ENCODE data around the gene HSD17B13.
"Not testable (repeated sequence)": the region's sequence is repeated elsewhere in the genome, so short reads cannot be mapped to it uniquely, and the experiment has no call there.

HSD17B13 gene

GRCh38 chr4:87345139-87345538, 22.5 kb upstream of the HSD17B13 start:
- no peak overlapping the region for H3K4me3 ChIP-seq (ENCODE audit: low read length)
- H3K79me2 ChIP-seq (ENCODE audit: control insufficient read depth, low read length) = no peaks in the 10 kb centered on the region
- no peaks in the 10 kb centered on the region for H3K4me1 ChIP-seq (ENCODE audit: control insufficient read depth, low read length)
- H3K9me2 ChIP-seq (replicated peaks; ENCODE audit: control insufficient read depth, low read length) = no peaks in the 10 kb centered on the region
- H3K27me3 ChIP-seq (ENCODE audit: control insufficient read depth, low read length) = no peaks in the 10 kb centered on the region
- H3F3A ChIP-seq (ENCODE audit: control insufficient read depth, insufficient read depth) = no peaks in the 10 kb centered on the region
- no peak overlapping the region for H3K27ac ChIP-seq (ENCODE audit: low read depth, low read length)
- H3K9me3 ChIP-seq (ENCODE audit: control insufficient read depth, insufficient read depth, low read length) = no peaks in the 10 kb centered on the region
- H3K4me2 ChIP-seq (ENCODE audit: low read length) = no peak overlapping the region
- H4K20me1 ChIP-seq (ENCODE audit: control insufficient read depth, insufficient read depth, low read depth, low read length) = no peaks in the 10 kb centered on the region
- no peak for TF ChIP-seq EZH2phosphoT487 (IDR thresholded peaks at IDR 0.05; ENCODE audit: borderline replicate concordance, low read length)
- TF ChIP-seq, protein P1, sequence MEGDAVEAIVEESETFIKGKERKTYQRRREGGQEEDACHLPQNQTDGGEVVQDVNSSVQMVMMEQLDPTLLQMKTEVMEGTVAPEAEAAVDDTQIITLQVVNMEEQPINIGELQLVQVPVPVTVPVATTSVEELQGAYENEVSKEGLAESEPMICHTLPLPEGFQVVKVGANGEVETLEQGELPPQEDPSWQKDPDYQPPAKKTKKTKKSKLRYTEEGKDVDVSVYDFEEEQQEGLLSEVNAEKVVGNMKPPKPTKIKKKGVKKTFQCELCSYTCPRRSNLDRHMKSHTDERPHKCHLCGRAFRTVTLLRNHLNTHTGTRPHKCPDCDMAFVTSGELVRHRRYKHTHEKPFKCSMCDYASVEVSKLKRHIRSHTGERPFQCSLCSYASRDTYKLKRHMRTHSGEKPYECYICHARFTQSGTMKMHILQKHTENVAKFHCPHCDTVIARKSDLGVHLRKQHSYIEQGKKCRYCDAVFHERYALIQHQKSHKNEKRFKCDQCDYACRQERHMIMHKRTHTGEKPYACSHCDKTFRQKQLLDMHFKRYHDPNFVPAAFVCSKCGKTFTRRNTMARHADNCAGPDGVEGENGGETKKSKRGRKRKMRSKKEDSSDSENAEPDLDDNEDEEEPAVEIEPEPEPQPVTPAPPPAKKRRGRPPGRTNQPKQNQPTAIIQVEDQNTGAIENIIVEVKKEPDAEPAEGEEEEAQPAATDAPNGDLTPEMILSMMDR (IDR thresholded peaks at IDR 0.05; ENCODE audit: low read depth, low read length, poor library complexity, severe bottlenecking) = no peak
- no peaks in the 10 kb centered on the region for H3K36me3 ChIP-seq (ENCODE audit: control insufficient read depth, low read length)

DNA sequence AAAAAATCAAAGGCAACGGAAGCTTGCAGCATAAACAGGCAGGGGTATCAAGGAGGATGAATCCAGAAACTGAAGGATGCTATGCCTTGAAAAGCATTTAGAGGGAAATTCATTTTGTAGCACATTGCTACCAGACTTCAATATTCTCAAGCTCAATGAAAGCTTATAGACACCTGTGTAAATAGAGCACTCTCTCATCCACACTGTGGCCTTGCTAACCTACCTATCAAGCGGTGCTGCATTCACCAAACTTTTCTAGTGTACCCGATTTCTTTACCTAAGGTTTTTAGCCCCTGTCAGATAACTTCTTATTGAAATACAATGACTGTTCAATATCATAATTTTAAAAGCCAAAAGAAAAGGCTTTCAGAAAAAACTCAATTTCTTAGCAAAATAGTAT, 20.2 kb upstream of the HSD17B13 start:
- Histone ChIP-seq H3K4me3 (ENCODE audit: low read length) (no peak overlapping the region), H3K36me3 (ENCODE audit: control insufficient read depth, low read length) (no peaks in the 10 kb centered on the region), H3K4me2 (ENCODE audit: low read length) (no peak overlapping the region), H3K27me3 (ENCODE audit: control insufficient read depth, low read length) (no peaks in the 10 kb centered on the region), H3K79me2 (ENCODE audit: control insufficient read depth, low read length) (no peaks in the 10 kb centered on the region), H4K20me1 (ENCODE audit: control insufficient read depth, insufficient read depth, low read depth, low read length) (no peaks in the 10 kb centered on the region), H3K9me2 (replicated peaks; ENCODE audit: control insufficient read depth, low read length) (no peaks in the 10 kb centered on the region), H3F3A (ENCODE audit: control insufficient read depth, insufficient read depth) (no peaks in the 10 kb centered on the region), H3K4me1 (ENCODE audit: control insufficient read depth, low read length) (no peaks in the 10 kb centered on the region), H3K27ac (ENCODE audit: low read depth, low read length) (no peak overlapping the region), H3K9me3 (ENCODE audit: control insufficient read depth, insufficient read depth, low read length) (no peaks in the 10 kb centered on the region)
- TF ChIP-seq, protein P1 (IDR thresholded peaks at IDR 0.05; ENCODE audit: low read depth, low read length, poor library complexity, severe bottlenecking) = no peak
- no peak for TF ChIP-seq EZH2phosphoT487 (IDR thresholded peaks at IDR 0.05; ENCODE audit: borderline replicate concordance, low read length)

DNA sequence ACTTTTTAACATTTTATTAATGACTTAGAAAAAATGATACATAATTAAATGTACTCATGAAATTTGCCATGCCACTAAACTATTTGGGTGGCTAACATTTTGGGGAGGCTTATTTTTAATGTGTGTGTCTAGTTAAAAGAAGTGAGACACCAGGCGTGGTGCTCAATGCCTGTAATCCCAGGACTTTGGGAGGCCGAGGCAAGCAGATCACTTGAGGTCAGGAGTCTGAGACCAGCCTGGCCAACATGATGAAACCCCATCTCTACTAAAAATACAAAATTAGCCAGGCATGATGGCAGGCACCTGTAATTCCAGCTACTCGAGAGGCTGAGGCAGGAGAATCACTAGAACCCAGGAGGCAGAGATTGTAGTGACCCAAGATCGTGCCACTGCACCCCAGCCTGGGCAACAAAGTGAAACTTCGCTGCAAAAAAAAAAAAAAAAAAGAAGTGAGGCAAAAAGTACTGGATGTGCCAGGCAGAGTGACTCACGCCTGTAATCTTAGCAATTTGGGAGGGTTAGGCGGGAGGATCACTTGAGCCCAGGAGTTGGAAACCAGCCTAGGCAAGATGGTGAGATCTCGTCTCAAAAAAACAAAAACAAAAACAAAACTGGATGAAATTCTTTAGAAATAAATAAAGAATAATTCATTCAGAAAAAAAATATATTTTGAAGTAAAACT, 19.4 kb upstream of the HSD17B13 start:
- not testable (repeated sequence) for H3K4me3 ChIP-seq (ENCODE audit: low read length); H3K36me3 ChIP-seq (ENCODE audit: control insufficient read depth, low read length); H3K27me3 ChIP-seq (ENCODE audit: control insufficient read depth, low read length); H4K20me1 ChIP-seq (ENCODE audit: control insufficient read depth, insufficient read depth, low read depth, low read length); H3F3A ChIP-seq (ENCODE audit: control insufficient read depth, insufficient read depth); H3K4me2 ChIP-seq (ENCODE audit: low read length); H3K9me3 ChIP-seq (ENCODE audit: control insufficient read depth, insufficient read depth, low read length); H3K4me1 ChIP-seq (ENCODE audit: control insufficient read depth, low read length); H3K79me2 ChIP-seq (ENCODE audit: control insufficient read depth, low read length); H3K27ac ChIP-seq (ENCODE audit: low read depth, low read length); H3K9me2 ChIP-seq (replicated peaks; ENCODE audit: control insufficient read depth, low read length)

DNA sequence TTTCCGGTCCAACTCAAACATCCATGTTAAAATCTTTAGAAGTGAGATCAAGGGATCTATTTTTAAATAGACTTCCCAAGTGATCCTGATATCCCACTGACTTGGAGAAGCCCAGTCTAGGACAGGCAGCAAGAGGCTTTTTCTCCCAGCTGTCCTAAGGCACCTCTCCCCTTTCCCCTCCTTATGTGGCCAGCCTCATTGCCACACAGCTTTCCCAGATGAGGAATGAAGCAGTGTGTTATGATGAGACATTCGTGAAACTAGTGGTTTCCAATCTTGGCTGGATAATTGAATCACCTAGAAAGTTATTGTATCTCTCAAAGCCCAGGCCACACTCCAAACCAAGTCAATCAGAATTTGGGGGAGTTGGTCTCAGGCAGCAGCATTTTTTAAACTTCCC, 16.8 kb upstream of the HSD17B13 start:
- Histone ChIP-seq H3K27me3 (ENCODE audit: control insufficient read depth, low read length) (no peaks in the 10 kb centered on the region), H3K4me3 (ENCODE audit: low read length) (no peak overlapping the region), H3K36me3 (ENCODE audit: control insufficient read depth, low read length) (no peaks in the 10 kb centered on the region), H4K20me1 (ENCODE audit: control insufficient read depth, insufficient read depth, low read depth, low read length) (no peaks in the 10 kb centered on the region), H3K4me2 (ENCODE audit: low read length) (no peak overlapping the region), H3K27ac (ENCODE audit: low read depth, low read length) (no peak overlapping the region), H3K79me2 (ENCODE audit: control insufficient read depth, low read length) (no peaks in the 10 kb centered on the region), H3K4me1 (ENCODE audit: control insufficient read depth, low read length) (no peaks in the 10 kb centered on the region), H3K9me2 (replicated peaks; ENCODE audit: control insufficient read depth, low read length) (no peaks in the 10 kb centered on the region), H3K9me3 (ENCODE audit: control insufficient read depth, insufficient read depth, low read length) (no peaks in the 10 kb centered on the region), H3F3A (ENCODE audit: control insufficient read depth, insufficient read depth) (no peaks in the 10 kb centered on the region)
- no peak for TF ChIP-seq EZH2phosphoT487 (IDR thresholded peaks at IDR 0.05; ENCODE audit: borderline replicate concordance, low read length)

All from DOHH2 (cell line).